Calu3 (cell line): ENCODE data around the gene FARS2. TPM values are rescaled to one million over a fixed set of nuclear protein-coding genes. Genes with fewer than 3 reads are reported as not detected.

Experiments
- BruUV-seq: library from RNA; stranded (reverse); fragments of 400-500 nt; replicated peaks from 2 replicates; lab custom pipeline; 2021; lab: Mats Ljungman, UMichigan
- CTCF ChIA-PET: fragments of 300-600 bp; sonication (Branson Sonifier 250); formaldehyde crosslinking; loops from one replicate; lab custom pipeline; 2022; ENCODE audit warnings: antibody characterized with exemption; lab: Charles Lee
- DNase-seq: peaks from one replicate; pipeline ENCODE4 v3.0.0; 2022
- H3K27ac Mint-ChIP-seq: one replicate; pipeline ENCODE4 v1.8.0; 2022; ENCODE audit warnings: mixed read lengths; ENCODE audit not compliant: unreplicated experiment
- H3K27me3 Mint-ChIP-seq: one replicate; pipeline ENCODE4 v1.8.0; 2022; ENCODE audit warnings: mixed read lengths; ENCODE audit not compliant: unreplicated experiment
- H3K36me3 Mint-ChIP-seq: one replicate; pipeline ENCODE4 v1.8.0; 2022; ENCODE audit warnings: mild to moderate bottlenecking, moderate library complexity, mixed read lengths; ENCODE audit not compliant: insufficient read depth, unreplicated experiment
- H3K4me1 Mint-ChIP-seq: one replicate; pipeline ENCODE4 v1.8.0; 2022; ENCODE audit warnings: mild to moderate bottlenecking, low read depth, mixed read lengths; ENCODE audit not compliant: unreplicated experiment
- H3K4me3 Mint-ChIP-seq: one replicate; pipeline ENCODE4 v1.8.0; 2022; ENCODE audit warnings: mild to moderate bottlenecking, low read depth, moderate library complexity, mixed read lengths; ENCODE audit not compliant: unreplicated experiment
- H3K9me3 Mint-ChIP-seq: one replicate; pipeline ENCODE4 v1.8.0; 2022; ENCODE audit warnings: low read depth, mixed read lengths; ENCODE audit not compliant: unreplicated experiment
- CTCF ChIP-seq: fragments of 200-600 bp; IDR thresholded peaks from one replicate; pipeline ENCODE4 v1.8.0; 2022; ENCODE audit warnings: antibody characterized with exemption; ENCODE audit not compliant: unreplicated experiment
- intact Hi-C: fragments of 100-400 bp; cut with micrococcal nuclease; formaldehyde crosslinking; loops from one replicate; pipeline ENCODE4 v1.10.0; 2022; ENCODE audit not compliant: unreplicated experiment
- total RNA-seq: library from RNA; stranded (reverse); gene quantifications from 2 replicates; pipeline ENCODE4 v1.2.3, GENCODE V29; 2022

The FARS2 gene
- total RNA-seq, 1 experiment from 2014 or later: 13.4 TPM

GRCh38 chr6:5345324-5345723 is 84.0 kb downstream of the FARS2 start:
- TF ChIP-seq CTCF: no peak
- no peak overlapping the region for H3K27ac Mint-ChIP-seq
- H3K4me1 Mint-ChIP-seq: no peaks in the 10 kb centered on the region
- no peak overlapping the region for H3K4me3 Mint-ChIP-seq
- H3K27me3 Mint-ChIP-seq: no peaks in the 10 kb centered on the region
- no TSS peak for BruUV-seq
- intact Hi-C loops: no loop called here
- CTCF ChIA-PET: no interaction called here
- H3K36me3 Mint-ChIP-seq: no peaks in the 10 kb centered on the region
- DNase-seq: no peak
- no peaks in the 10 kb centered on the region for H3K9me3 Mint-ChIP-seq

DNA sequence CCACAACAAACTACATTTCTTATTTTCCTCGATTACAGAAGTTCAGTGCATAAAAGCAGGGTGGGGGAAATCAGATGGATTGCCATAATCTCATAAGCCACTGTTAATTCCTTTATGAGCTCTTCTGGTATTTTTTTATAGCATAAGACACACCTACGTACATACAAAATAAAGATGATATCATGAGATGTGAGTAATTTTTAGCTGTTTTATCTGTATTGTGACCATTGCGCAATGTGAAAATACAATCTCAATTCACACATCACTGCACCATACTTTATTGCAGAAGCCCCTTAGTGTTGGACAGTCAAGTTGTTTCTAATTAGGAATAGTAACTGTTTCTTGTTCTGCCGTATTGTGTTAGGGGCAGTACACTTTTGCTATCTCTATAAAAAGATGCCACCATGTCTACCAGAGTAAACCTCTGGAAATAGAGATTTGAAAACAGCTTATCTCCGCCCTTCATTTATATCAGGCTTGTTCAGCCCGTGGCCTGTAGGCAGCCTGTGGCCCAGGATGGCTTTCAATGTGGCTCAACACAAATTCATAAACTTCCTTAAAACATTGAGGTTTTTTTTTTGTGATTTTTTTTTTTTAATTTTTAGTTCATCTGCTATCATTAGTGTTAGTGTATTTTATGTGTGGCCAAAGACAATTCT is 90.4 kb downstream of the FARS2 start:
- DNase-seq: no peak
- intact Hi-C loops: no loop called here
- no peaks in the 10 kb centered on the region for H3K4me1 Mint-ChIP-seq
- no peaks in the 10 kb centered on the region for H3K27me3 Mint-ChIP-seq
- BruUV-seq: no TSS peak
- H3K36me3 Mint-ChIP-seq: no peaks in the 10 kb centered on the region
- H3K27ac Mint-ChIP-seq: no peak overlapping the region
- CTCF ChIA-PET: interaction anchor here (0.7 kb wide), 1 partner anchor 32 kb away, joined by 5 read pairs; no protein-coding TSS in a partner anchor
- H3K9me3 Mint-ChIP-seq: no peaks in the 10 kb centered on the region
- TF ChIP-seq CTCF: no peak
- no peak overlapping the region for H3K4me3 Mint-ChIP-seq

DNA sequence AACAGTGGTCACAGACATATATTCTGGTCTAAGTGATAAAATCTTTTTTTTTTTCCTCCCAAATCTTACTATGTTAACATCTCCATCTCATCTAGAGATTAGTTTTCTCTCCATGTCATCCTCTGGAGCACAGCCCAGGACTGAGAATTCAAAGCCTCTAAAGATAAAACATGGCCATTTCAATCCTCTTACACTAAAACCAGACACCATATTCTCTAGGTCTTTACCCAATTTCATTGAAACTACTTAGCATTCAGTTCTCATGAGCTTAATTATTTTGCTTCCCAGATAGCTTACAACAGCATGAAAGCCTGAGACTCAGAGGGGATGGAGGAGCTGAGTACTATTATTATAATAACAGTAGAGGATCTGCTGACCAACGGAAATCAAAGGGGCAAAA is 92.7 kb downstream of the FARS2 start:
- Mint-ChIP-seq H3K27me3 (no peaks in the 10 kb centered on the region), H3K36me3 (no peaks in the 10 kb centered on the region), H3K4me1 (no peaks in the 10 kb centered on the region), H3K4me3 (no peak overlapping the region), H3K27ac (no peak overlapping the region), H3K9me3 (no peaks in the 10 kb centered on the region)
- CTCF ChIA-PET: no interaction called here
- no peak for TF ChIP-seq CTCF
- no TSS peak for BruUV-seq
- DNase-seq: no peak
- intact Hi-C loops: no loop called here

DNA sequence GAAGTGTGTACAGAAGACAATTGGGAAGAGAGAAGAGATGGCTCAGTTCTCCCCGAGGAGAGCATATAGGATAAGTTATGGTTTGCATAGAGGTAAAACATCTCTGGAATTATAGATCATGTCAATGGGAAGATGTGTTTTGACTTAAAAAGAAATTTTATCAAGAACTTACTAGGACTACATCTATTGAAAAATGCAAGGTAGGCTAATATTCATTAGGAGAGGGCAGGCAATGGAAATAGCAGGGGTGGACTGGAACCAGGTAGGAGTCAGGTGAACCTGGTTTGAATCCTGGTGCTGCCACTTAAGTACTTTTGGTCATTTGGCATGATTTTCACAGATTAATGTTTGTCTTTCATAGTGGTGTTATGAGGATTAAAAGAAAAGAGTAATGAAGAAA is 96.2 kb downstream of the FARS2 start:
- H3K27me3 Mint-ChIP-seq: no peaks in the 10 kb centered on the region
- no TSS peak for BruUV-seq
- no peak overlapping the region for H3K4me3 Mint-ChIP-seq
- CTCF ChIA-PET: no interaction called here
- H3K27ac Mint-ChIP-seq: no peak overlapping the region
- TF ChIP-seq CTCF: no peak
- intact Hi-C loops: no loop called here
- no peak for DNase-seq
- no peaks in the 10 kb centered on the region for H3K36me3 Mint-ChIP-seq
- no peaks in the 10 kb centered on the region for H3K4me1 Mint-ChIP-seq
- no peaks in the 10 kb centered on the region for H3K9me3 Mint-ChIP-seq
